Vagina (tissue), 2 donors: ENCODE results near the gene HBG2.

Experiments used
- POLR2A ChIP-seq, 2 donors: fragments of 450-650 bp; IDR thresholded peaks; one replicate each; pipeline ENCODE4 v1.6.1; 2017; ENCODE audit warnings: antibody characterized with exemption in 2 of 2, mild to moderate bottlenecking in 2 of 2, moderate library complexity in 2 of 2
- POLR2AphosphoS5 ChIP-seq, 2 donors: sonication (generic); formaldehyde crosslinking; IDR thresholded peaks; one replicate each; pipeline ENCODE4 v1.9.0; 2017; ENCODE audit warnings: antibody characterized with exemption in 2 of 2, mild to moderate bottlenecking in 2 of 2, low read depth in 1 of 2; ENCODE audit not compliant: insufficient read depth in 1 of 2
- TF ChIP-seq, protein P1 (sequence below), 3 experiments: fragments of 450-650 bp in 2 of 3; fragments of 200-600 bp in 1 of 3; sonication (generic) in 1 of 3; IDR thresholded peaks; one replicate each; pipeline ENCODE4 v1.5.1; 2017 to 2019; ENCODE audit warnings: antibody characterized with exemption in 3 of 3, mild to moderate bottlenecking in 2 of 3, moderate library complexity in 2 of 3

DNA sequence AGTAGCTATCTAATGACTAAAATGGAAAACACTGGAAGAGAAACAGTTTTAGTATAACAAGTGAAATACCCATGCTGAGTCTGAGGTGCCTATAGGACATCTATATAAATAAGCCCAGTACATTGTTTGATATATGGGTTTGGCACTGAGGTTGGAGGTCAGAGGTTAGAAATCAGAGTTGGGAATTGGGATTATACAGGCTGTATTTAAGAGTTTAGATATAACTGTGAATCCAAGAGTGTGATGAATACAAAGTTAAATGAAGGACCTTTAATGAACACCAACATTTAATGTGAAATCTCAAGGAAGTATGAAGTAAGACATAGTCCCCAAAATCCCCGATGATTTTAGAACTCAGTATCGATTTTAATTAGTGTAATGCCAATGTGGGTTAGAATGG is 17.2 kb downstream of the HBG2 start:
- TF ChIP-seq, protein P1, sequence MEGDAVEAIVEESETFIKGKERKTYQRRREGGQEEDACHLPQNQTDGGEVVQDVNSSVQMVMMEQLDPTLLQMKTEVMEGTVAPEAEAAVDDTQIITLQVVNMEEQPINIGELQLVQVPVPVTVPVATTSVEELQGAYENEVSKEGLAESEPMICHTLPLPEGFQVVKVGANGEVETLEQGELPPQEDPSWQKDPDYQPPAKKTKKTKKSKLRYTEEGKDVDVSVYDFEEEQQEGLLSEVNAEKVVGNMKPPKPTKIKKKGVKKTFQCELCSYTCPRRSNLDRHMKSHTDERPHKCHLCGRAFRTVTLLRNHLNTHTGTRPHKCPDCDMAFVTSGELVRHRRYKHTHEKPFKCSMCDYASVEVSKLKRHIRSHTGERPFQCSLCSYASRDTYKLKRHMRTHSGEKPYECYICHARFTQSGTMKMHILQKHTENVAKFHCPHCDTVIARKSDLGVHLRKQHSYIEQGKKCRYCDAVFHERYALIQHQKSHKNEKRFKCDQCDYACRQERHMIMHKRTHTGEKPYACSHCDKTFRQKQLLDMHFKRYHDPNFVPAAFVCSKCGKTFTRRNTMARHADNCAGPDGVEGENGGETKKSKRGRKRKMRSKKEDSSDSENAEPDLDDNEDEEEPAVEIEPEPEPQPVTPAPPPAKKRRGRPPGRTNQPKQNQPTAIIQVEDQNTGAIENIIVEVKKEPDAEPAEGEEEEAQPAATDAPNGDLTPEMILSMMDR (IDR thresholded peaks at IDR 0.05), result no peak
- TF ChIP-seq POLR2A (IDR thresholded peaks at IDR 0.05), result no peak
- no peak for TF ChIP-seq POLR2AphosphoS5 (IDR thresholded peaks at IDR 0.05; ENCODE audit: insufficient read depth in 1 of 2, low read depth in 1 of 2)
